HL-60 (cell line): ENCODE data around the gene BRIX1.

Experiments
- CTCF ChIP-seq: IDR thresholded peaks from one replicate; pipeline ENCODE4 v1.5.1; 2011; ENCODE audit warnings: low read length, control low read depth, inconsistent platforms; ENCODE audit not compliant: insufficient read depth
- GABPA ChIP-seq: IDR thresholded peaks from 2 replicates; pipeline ENCODE4 v1.6.1; 2012; ENCODE audit warnings: low read depth
- POLR2AphosphoS5 ChIP-seq: IDR thresholded peaks from 2 replicates; pipeline ENCODE4 v1.6.1; 2012; ENCODE audit warnings: low read depth
- SPI1 ChIP-seq: IDR thresholded peaks from 2 replicates; pipeline ENCODE4 v1.6.1; 2012; ENCODE audit warnings: low read depth, mild to moderate bottlenecking, borderline replicate concordance
- TF ChIP-seq, protein P1 (sequence below): IDR thresholded peaks from 2 replicates; pipeline ENCODE4 v1.6.1; 2012; ENCODE audit warnings: low read depth; ENCODE audit not compliant: insufficient replicate concordance

DNA sequence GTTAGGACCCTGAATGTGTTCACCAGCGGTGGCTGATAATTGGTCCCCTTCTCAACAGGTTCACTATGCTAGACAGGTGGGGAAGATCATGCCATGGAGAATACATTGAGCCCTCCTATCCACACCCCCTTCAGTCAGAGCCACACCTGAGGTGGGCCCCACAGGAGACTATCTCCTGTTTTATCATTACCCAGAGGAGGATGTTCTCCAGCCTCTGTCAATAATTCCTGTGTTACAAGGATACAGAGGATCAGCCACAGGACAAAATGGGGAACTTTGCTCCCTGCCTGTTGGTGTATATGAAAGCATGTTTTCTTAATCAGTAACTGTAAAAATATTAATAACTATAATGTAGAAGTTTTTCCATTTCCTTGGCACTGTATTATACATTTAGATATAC, 26.1 kb upstream of the BRIX1 start:
- TF ChIP-seq CTCF (no peak), POLR2AphosphoS5 (no peak), GABPA (no peak), SPI1 (no peak)
- TF ChIP-seq, protein P1, sequence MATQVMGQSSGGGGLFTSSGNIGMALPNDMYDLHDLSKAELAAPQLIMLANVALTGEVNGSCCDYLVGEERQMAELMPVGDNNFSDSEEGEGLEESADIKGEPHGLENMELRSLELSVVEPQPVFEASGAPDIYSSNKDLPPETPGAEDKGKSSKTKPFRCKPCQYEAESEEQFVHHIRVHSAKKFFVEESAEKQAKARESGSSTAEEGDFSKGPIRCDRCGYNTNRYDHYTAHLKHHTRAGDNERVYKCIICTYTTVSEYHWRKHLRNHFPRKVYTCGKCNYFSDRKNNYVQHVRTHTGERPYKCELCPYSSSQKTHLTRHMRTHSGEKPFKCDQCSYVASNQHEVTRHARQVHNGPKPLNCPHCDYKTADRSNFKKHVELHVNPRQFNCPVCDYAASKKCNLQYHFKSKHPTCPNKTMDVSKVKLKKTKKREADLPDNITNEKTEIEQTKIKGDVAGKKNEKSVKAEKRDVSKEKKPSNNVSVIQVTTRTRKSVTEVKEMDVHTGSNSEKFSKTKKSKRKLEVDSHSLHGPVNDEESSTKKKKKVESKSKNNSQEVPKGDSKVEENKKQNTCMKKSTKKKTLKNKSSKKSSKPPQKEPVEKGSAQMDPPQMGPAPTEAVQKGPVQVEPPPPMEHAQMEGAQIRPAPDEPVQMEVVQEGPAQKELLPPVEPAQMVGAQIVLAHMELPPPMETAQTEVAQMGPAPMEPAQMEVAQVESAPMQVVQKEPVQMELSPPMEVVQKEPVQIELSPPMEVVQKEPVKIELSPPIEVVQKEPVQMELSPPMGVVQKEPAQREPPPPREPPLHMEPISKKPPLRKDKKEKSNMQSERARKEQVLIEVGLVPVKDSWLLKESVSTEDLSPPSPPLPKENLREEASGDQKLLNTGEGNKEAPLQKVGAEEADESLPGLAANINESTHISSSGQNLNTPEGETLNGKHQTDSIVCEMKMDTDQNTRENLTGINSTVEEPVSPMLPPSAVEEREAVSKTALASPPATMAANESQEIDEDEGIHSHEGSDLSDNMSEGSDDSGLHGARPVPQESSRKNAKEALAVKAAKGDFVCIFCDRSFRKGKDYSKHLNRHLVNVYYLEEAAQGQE = no peak
